Retinal pigment epithelial cell (primary cell): ENCODE data around the gene WDR7.

Source experiments
- DNase-seq: peaks from one replicate; pipeline ENCODE4 v3.0.0-alpha.2; 2010; ENCODE audit warnings: low read depth
- H3K4me3 ChIP-seq: 2 replicates; pipeline ENCODE4 v1.5.1; 2011; ENCODE audit warnings: mild to moderate bottlenecking, low read length, control low read depth, moderate library complexity
- TF ChIP-seq, protein P1 (sequence below): conservative IDR thresholded peaks from 2 replicates; pipeline ENCODE4 v1.5.1; 2011; ENCODE audit warnings: low read depth, low read length, control low read depth, inconsistent platforms

Gene WDR7

DNA sequence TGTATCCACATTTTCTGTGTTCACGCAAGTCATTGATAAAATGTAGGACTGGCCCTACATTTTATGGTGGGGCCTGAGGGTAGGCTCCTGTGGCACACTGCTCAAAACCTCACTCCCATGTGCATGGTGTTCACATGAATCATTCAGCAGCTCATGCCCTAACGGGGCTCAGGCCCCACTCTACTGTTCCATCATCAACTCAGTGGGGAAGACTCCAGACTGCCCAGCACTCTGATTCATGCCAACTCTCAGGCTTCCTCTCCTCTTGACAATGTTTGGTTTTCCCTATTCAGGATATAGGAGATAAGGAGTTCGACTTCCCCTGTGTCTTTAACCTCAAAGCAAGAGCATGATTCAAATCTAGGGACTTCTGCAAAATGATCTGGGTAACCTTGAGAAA is 403.7 kb downstream of the WDR7 start:
- no peak for DNase-seq
- TF ChIP-seq, protein P1, sequence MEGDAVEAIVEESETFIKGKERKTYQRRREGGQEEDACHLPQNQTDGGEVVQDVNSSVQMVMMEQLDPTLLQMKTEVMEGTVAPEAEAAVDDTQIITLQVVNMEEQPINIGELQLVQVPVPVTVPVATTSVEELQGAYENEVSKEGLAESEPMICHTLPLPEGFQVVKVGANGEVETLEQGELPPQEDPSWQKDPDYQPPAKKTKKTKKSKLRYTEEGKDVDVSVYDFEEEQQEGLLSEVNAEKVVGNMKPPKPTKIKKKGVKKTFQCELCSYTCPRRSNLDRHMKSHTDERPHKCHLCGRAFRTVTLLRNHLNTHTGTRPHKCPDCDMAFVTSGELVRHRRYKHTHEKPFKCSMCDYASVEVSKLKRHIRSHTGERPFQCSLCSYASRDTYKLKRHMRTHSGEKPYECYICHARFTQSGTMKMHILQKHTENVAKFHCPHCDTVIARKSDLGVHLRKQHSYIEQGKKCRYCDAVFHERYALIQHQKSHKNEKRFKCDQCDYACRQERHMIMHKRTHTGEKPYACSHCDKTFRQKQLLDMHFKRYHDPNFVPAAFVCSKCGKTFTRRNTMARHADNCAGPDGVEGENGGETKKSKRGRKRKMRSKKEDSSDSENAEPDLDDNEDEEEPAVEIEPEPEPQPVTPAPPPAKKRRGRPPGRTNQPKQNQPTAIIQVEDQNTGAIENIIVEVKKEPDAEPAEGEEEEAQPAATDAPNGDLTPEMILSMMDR, result no peak
- no peak overlapping the region for H3K4me3 ChIP-seq

DNA sequence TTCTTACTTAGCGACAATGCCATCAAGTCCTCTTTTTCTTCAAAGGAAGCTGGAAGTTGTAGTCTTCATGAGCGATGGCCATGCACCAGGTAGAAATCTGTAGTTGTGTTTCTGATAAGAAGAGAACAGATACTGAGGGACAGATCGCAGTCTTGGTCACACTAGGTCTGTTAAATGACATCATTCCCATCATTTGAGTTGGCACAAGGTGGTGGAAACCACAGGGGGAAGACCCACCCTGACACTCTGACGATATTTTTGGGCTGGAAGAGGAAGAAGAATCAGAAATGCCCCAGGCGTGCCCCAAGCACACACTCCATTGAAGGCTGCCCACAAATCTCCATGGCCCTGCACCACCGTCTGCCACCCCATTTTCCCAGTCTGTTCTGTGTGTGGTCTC is 406.7 kb downstream of the WDR7 start:
- H3K4me3 ChIP-seq, result no peak overlapping the region
- DNase-seq, result no peak
- TF ChIP-seq, protein P1, result no peak

DNA sequence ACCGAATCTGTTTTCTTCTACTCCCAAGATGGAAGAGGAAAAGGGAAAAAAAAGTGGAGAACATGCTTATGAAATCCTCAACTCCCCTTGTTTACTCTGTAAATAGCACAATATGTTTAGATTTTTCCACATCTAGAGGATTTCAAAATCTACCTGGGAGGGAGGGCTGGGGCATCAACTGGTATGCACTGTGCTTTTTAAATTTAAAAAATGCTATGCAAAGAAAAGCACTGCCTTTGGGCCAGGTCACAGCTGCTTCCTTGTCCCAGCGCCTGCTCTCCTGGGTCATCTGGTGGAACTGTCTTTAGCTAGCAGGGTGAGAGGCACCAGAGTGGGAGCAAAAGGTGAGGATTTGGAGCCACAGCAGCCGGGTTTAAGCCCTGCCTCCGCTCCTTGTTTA is 407.6 kb downstream of the WDR7 start:
- no peak for DNase-seq
- TF ChIP-seq, protein P1, result no peak
- H3K4me3 ChIP-seq, result no peak overlapping the region

DNA sequence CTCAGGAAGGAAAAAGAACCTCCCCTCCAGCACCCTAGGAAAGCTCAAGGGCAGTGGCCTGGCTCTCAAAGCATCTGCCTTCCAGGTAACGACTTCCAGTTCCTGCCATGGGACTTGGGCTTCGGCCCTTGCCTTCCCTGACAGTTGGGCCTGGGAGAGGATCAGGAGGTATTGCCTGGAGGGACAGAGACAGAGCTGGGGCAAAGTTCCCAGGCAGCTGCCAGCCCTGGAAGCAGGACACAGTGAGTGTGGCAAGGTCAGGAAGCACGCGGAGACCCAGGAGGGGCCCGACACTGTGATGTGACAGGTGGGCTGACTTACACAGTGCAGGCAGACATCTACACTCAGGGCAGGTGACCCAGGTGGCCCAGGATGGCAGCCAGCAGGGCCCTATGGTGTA is 408.2 kb downstream of the WDR7 start:
- DNase-seq, result no peak
- H3K4me3 ChIP-seq, result no peak overlapping the region
- TF ChIP-seq, protein P1, result no peak

DNA sequence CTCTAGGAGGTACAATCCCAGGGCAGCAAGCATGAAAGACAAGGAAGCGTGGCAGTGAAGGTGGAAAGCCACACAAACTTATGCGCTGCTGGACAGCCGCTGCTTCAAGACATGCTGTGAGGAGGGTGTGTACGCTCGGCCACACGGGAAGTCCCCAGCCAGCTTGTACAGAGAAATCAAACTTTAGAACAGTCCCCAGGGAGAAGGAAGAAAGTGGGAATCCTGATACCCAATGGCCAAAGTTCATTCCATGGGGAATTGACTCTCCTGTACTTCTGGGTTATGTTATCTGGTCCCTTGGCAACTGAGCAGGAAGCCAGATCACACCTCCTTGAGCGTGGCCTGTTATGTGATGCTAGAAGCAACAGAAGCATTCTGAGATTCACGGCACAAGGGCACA is 409.7 kb downstream of the WDR7 start:
- no peak for DNase-seq
- TF ChIP-seq, protein P1, result no peak
- H3K4me3 ChIP-seq, result no peak overlapping the region

DNA sequence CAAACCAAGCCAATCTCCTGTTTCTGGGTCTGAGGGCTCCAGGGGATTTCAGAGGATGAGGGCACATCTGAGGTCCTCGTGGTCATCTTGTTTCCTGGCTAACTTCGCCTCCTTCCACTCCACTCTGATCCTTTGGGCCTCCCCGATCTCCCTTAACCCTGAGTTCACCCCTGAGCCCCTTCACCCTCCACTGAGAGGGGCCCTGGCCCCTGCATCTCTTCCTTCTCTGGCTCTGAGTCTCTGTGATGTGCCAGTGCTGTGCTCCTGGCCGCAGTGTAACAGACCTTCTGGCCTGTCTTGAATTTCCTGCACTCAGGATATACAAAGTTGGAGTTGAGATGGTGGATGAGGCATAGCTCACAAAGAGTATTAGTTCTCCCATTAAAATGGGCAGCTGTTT is 411.0 kb downstream of the WDR7 start:
- no peak for DNase-seq
- no peak overlapping the region for H3K4me3 ChIP-seq
- TF ChIP-seq, protein P1, result no peak

DNA sequence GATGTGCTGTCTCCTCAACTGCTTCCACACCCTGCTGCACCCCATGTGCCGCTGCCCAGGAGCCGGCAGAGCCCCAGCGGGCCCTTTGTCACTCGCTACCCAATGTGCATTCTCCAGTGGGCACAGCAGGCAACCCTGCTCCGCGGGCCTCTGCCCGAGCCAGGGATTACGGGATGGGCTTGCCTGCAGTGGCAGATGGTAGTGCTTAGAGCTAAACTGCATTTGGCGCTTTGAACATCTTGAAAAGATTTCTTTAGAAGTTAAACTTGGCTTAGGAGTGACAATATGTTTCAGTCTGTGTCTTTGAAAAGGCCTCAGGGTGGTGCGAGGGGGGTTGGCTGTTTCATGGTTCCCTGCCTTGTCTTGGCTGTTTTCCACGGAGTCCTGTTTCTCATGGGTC is 411.7 kb downstream of the WDR7 start:
- TF ChIP-seq, protein P1, result no peak
- DNase-seq, result no peak
- H3K4me3 ChIP-seq, result no peak overlapping the region
